Measurements from ENCODE around the gene LAMC1.

DNA sequence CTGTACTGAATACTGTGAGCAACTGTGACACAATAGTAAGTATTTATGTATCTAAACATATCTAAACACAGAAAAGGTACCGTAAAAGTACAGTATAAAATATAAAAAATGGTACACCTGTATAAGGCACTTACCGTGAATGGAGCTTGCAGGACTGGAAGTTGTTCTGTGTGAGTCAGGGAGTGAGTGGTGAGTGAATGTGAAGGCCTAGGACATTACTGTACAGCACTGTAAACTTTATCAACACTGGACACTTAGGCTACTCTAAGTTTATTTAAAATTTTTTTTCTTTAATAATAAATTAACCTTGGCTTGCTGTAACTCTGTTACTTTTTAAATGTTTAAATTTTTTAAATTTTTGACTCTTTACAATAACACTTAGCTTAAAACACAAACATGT lies 45.7 kb upstream of the LAMC1 start:
- no peak for TF ChIP-seq EZH2 (IDR thresholded peaks at IDR 0.05; ENCODE audit: borderline replicate concordance, insufficient read depth, low read depth, low read length, poor library complexity, severe bottlenecking)
- TF ChIP-seq, protein P1, sequence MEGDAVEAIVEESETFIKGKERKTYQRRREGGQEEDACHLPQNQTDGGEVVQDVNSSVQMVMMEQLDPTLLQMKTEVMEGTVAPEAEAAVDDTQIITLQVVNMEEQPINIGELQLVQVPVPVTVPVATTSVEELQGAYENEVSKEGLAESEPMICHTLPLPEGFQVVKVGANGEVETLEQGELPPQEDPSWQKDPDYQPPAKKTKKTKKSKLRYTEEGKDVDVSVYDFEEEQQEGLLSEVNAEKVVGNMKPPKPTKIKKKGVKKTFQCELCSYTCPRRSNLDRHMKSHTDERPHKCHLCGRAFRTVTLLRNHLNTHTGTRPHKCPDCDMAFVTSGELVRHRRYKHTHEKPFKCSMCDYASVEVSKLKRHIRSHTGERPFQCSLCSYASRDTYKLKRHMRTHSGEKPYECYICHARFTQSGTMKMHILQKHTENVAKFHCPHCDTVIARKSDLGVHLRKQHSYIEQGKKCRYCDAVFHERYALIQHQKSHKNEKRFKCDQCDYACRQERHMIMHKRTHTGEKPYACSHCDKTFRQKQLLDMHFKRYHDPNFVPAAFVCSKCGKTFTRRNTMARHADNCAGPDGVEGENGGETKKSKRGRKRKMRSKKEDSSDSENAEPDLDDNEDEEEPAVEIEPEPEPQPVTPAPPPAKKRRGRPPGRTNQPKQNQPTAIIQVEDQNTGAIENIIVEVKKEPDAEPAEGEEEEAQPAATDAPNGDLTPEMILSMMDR (IDR thresholded peaks at IDR 0.05): no peak

Measured in B cell (primary cell).